SH-SY5Y (cell line): ENCODE results near the gene NSMCE1.

Experiments
- GATA2 ChIP-seq: IDR thresholded peaks from 2 replicates; pipeline ENCODE4 v1.6.1; 2011; ENCODE audit warnings: mild to moderate bottlenecking, low read depth, low read length
- GATA3 ChIP-seq: IDR thresholded peaks from 2 replicates; pipeline ENCODE4 v1.6.1; 2011; ENCODE audit warnings: low read depth, mild to moderate bottlenecking, low read length, moderate library complexity

Gene NSMCE1

DNA sequence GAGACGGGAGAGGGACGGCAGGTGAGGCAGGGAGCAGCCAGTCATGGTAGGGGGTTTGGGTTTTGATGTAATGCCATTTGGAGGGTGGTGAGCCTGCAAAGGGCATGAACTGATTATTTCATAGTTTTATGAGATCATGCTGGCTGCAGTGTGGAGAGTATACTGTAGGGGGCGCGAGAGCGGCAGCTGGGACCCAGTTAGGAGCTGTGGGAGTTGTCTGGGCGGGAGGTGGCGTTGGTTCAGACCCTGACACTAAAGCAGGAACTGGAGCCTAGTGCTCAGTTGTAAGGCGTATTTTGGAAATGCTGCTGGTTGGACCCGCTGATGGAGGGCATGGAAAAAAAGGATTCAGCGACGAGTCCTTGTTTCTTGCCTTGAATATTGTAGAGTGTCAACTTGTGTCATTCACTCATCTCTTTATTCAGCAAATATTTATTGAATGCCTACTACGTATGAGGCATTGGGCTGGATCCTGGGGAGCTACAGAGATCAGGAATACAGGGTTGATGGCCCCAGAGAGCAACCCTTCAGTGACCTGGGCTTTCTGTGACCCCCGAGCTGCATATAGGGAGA is 89.0 kb downstream of the NSMCE1 start:
- TF ChIP-seq GATA2: no peak
- TF ChIP-seq GATA3: no peak

DNA sequence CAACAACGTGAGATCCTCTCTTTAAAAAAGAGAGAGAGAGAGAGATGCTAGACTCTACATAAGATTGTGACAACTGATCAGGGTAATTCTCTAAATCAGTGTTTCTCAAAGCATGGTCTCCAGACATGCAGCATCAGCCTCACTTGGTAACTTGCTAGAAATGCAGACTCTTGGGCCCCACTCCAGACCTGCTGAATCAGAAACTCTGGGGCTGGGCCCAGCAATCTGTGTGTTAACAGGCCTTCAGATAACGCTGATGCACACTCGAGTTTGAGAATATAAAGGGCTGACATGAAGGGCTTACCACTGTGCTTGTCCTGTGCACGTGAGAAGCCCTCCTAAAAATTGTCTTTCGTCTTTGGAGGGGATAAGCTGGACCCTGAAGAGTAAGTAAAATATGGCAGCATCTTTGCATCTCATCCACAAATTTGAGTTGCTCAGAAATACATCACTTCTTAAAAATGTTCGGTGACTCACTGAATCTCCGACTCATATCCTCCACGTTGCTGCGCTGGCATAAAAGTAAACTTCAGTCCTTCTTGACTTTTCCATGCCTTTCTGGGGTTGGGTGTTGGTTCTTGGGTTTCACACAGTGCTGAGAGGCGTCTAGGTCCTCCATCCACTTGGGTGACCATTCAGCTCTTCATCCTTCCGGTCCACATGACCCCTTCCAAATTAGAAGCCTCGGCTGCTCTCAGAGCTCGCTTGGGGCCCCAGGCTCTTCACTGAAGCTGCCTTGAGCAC is 91.4 kb downstream of the NSMCE1 start:
- TF ChIP-seq GATA2: no peak
- no peak for TF ChIP-seq GATA3

DNA sequence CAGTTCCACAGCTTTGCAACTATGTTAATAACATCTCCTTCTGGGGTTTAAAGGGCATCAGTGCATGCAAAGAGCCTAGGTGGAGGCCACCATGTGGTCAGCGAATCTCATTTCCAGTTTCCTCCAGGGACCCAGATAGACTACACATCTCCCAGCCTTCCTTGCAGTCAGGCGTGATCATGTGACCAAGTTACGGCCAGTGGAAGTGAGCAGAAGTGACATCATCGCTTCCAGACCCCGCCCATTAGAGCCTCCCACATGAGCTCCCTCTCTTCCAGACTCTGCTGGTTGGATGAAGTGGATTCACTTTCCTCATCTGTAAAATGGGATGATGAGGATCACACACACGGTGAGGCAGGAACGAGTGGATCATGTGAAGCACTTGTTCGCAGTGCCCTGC is 92.7 kb downstream of the NSMCE1 start:
- no peak for TF ChIP-seq GATA3
- no peak for TF ChIP-seq GATA2
